OCI-LY3 (cell line): ENCODE data around the gene GAB2.

Experiments
- H2AFZ ChIP-seq: fragments of 200-600, 300-600 bp; shearing (Covaris generic); 2 replicates; pipeline ENCODE4 v1.6.0; 2014; ENCODE audit warnings: antibody characterized with exemption, low read depth, low read length
- H3K27ac ChIP-seq: fragments of 200-600, 300-600 bp; sonication (generic); 2 replicates; pipeline ENCODE4 v1.5.1; 2014; ENCODE audit warnings: mild to moderate bottlenecking, low read length, moderate library complexity, mixed read lengths
- H3K27me3 ChIP-seq: fragments of 200-600, 300-600 bp; sonication (generic); 2 replicates; pipeline ENCODE4 v1.6.1; 2014; ENCODE audit warnings: low read depth, low read length, mixed read lengths
- H3K36me3 ChIP-seq: fragments of 200-600, 300-600 bp; sonication (generic); replicated peaks from 2 replicates; pipeline ENCODE3; 2014; ENCODE audit warnings: low read depth, low read length, mixed read lengths
- H3K4me1 ChIP-seq: fragments of 300-600, 200-600 bp; sonication (generic); 2 replicates; pipeline ENCODE4 v1.6.1; 2014; ENCODE audit warnings: low read length, mixed read lengths
- H3K4me2 ChIP-seq: fragments of 200-600, 300-600 bp; sonication (generic); 2 replicates; pipeline ENCODE4 v1.6.1; 2014; ENCODE audit warnings: low read length, mixed read lengths
- H3K4me3 ChIP-seq: fragments of 300-600, 200-600 bp; sonication (generic); 2 replicates; pipeline ENCODE4 v1.5.1; 2014; ENCODE audit warnings: antibody characterized with exemption, mild to moderate bottlenecking, low read length, moderate library complexity
- H3K79me2 ChIP-seq: fragments of 300-600, 200-600 bp; shearing (Covaris generic); 2 replicates; pipeline ENCODE4 v1.6.1; 2014; ENCODE audit warnings: mild to moderate bottlenecking, low read length, mixed read lengths
- H3K9ac ChIP-seq: fragments of 300-600, 200-600 bp; shearing (Covaris generic); 2 replicates; pipeline ENCODE4 v1.6.0; 2014; ENCODE audit warnings: mild to moderate bottlenecking, low read length, moderate library complexity
- H3K9me3 ChIP-seq: fragments of 200-600, 300-600 bp; shearing (Covaris generic); 2 replicates; pipeline ENCODE4 v1.6.1; 2014; ENCODE audit warnings: low read length, mixed read lengths; ENCODE audit not compliant: insufficient read depth
- H4K20me1 ChIP-seq: fragments of 200-600, 300-600 bp; sonication (generic); 2 replicates; pipeline ENCODE4 v1.6.1; 2016; ENCODE audit warnings: low read length, mixed read lengths; ENCODE audit not compliant: insufficient read depth
- EZH2phosphoT487 ChIP-seq: fragments of 200-600 bp; shearing (Covaris generic); IDR thresholded peaks from 2 replicates; pipeline ENCODE4 v1.6.1; 2018; ENCODE audit warnings: antibody characterized with exemption, mixed run types, low read depth
- TF ChIP-seq, protein P1 (sequence below): fragments of 200-600, 300-600 bp; sonication (generic); IDR thresholded peaks from 2 replicates; pipeline ENCODE4 v1.5.1; 2014; ENCODE audit warnings: antibody characterized with exemption, low read length, low read depth

Gene GAB2

DNA sequence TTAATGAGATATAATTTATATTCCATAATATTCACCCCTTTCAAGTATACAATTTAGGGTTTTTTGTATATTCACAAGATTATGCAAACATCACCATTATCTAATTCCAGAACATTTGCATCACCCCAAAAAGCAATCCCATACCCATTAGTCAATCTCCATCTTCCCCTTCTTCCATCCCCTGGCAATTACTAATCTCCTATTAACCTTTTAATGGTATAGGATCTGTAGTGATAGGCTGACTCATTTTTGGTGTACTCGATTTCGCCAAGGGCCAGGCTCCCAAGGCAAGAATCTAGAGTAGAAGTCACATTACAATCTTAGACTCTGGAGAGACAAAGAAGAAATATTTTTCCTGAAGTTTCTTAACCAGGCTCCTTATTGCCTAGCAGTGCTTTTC, 113.4 kb downstream of the GAB2 start:
- no peak overlapping the region for H3K9ac ChIP-seq
- 0 out of 2 replicates have a peak, but pooled peaks cover 2% of the 10 kb centered on the region for H4K20me1 ChIP-seq
- H3K27ac ChIP-seq: no peak overlapping the region
- H3K36me3 ChIP-seq: no peaks in the 10 kb centered on the region
- H3K9me3 ChIP-seq: no peaks in the 10 kb centered on the region
- no peak overlapping the region for H3K4me3 ChIP-seq
- H3K4me1 ChIP-seq: no peaks in the 10 kb centered on the region
- no peak overlapping the region for H3K4me2 ChIP-seq
- H2AFZ ChIP-seq: no peak overlapping the region
- no peaks in the 10 kb centered on the region for H3K27me3 ChIP-seq
- TF ChIP-seq, protein P1, sequence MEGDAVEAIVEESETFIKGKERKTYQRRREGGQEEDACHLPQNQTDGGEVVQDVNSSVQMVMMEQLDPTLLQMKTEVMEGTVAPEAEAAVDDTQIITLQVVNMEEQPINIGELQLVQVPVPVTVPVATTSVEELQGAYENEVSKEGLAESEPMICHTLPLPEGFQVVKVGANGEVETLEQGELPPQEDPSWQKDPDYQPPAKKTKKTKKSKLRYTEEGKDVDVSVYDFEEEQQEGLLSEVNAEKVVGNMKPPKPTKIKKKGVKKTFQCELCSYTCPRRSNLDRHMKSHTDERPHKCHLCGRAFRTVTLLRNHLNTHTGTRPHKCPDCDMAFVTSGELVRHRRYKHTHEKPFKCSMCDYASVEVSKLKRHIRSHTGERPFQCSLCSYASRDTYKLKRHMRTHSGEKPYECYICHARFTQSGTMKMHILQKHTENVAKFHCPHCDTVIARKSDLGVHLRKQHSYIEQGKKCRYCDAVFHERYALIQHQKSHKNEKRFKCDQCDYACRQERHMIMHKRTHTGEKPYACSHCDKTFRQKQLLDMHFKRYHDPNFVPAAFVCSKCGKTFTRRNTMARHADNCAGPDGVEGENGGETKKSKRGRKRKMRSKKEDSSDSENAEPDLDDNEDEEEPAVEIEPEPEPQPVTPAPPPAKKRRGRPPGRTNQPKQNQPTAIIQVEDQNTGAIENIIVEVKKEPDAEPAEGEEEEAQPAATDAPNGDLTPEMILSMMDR: no peak
- TF ChIP-seq EZH2phosphoT487: no peak
- H3K79me2 ChIP-seq: no peaks in the 10 kb centered on the region

DNA sequence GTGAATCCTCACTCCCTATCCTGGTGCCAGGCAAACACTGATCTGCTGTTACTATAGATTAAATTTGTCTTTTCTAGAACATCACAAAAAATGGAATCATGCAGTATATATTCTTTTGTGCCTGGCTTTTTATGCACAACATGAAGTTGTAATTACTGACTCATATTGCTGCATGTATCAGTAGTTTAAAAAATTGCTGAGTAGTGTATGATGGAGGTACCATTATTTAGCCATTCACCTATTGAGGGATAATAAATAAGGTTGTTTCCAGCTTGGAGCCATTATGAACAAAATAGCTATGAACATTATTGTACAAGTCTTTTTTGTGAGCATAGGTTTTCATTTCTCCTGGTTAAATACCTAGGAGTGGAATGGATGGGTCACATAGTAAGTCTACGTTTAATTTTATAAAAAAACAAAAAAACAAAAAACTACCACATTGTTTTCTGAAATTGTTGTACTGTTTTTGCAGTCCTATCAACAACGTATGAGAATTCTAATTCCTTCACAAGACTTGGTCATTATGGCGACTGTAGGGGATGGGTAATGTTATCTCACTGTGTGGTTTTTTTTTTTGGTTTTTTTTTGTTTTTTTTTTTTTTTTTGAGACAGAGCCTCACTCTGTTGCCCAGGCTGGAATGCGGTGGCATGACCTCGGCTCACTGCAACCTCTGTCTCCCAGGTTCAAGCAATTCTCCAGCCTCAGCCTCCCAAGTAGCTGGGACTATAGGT, 117.3 kb downstream of the GAB2 start:
- H3K36me3 ChIP-seq: no peaks in the 10 kb centered on the region
- no peak overlapping the region for H3K9ac ChIP-seq
- no peak overlapping the region for H3K4me3 ChIP-seq
- no peak overlapping the region for H3K27ac ChIP-seq
- H2AFZ ChIP-seq: no peak overlapping the region
- H3K27me3 ChIP-seq: no peaks in the 10 kb centered on the region
- no peaks in the 10 kb centered on the region for H3K4me1 ChIP-seq
- no peaks in the 10 kb centered on the region for H3K79me2 ChIP-seq
- 0 out of 2 replicates have a peak, but pooled peaks cover 2% of the 10 kb centered on the region for H4K20me1 ChIP-seq
- no peaks in the 10 kb centered on the region for H3K9me3 ChIP-seq
- no peak overlapping the region for H3K4me2 ChIP-seq
- TF ChIP-seq, protein P1: no peak
- TF ChIP-seq EZH2phosphoT487: no peak

DNA sequence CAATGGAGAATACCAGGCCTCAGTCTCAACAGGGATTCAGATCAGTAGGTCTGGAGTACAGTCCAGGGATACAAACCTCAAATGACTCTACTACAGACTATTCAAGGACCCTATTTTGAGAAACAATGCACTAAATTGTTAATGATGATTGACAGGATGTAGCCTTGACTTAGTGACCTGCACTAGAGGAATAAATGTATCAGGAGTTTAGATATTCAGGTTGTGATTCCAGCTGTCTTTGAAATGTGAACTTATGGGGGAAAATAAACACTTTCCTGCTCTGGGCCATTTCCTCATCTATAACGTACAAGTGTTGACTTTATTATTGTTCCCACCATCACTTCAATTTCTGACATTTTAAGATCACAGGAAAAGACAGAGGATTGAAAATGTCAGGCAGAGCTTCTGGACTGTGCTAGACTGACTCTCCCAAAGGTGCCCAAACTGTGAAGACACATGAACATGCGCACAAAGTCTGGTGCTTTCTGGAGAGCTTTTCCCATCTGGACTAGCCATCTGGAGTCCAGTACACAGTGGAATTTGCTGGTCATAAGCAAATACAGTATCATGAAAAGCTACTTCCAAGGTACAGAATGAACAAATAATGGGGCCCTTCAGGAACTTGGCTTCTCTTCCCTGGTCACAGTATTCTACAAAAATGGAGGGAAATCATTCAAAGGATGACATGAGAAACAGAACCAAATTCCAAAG, 118.5 kb downstream of the GAB2 start:
- H3K4me2 ChIP-seq: no peak overlapping the region
- TF ChIP-seq, protein P1: no peak
- no peak for TF ChIP-seq EZH2phosphoT487
- no peak overlapping the region for H3K27ac ChIP-seq
- H3K9ac ChIP-seq: no peak overlapping the region
- no peak overlapping the region for H2AFZ ChIP-seq
- no peak overlapping the region for H3K4me3 ChIP-seq
- H3K4me1 ChIP-seq: no peaks in the 10 kb centered on the region
- H4K20me1 ChIP-seq: no peaks in the 10 kb centered on the region
- H3K79me2 ChIP-seq: no peaks in the 10 kb centered on the region
- H3K9me3 ChIP-seq: no peaks in the 10 kb centered on the region
- no peaks in the 10 kb centered on the region for H3K27me3 ChIP-seq
- no peaks in the 10 kb centered on the region for H3K36me3 ChIP-seq

DNA sequence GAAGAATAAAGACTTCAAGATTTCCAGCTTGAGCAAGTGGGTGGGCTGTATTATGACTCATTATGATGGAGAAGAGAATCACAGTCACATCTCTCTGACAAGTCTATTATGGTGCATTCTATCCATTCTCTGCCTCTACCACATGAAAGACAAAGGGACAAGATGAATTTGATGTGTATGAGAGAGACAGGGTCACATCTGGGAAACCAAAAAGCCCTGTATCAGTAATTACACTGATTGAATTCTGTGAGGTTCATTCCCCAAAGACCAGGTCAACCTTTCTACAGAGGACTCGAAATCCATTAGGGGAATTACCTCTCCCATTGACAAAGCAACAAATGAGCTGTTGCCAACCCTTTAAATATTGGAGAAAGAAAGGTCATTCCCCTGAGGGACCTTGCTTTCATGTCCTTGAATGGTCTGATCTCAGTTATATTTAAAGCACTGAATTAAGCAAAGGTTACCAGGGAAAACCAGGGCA, 119.3 kb downstream of the GAB2 start:
- Histone ChIP-seq H3K4me3 (no peak overlapping the region), H3K27me3 (no peaks in the 10 kb centered on the region), H3K4me2 (no peak overlapping the region), H3K9ac (no peak overlapping the region), H3K27ac (no peak overlapping the region), H4K20me1 (no peaks in the 10 kb centered on the region), H2AFZ (no peak overlapping the region), H3K9me3 (no peaks in the 10 kb centered on the region), H3K4me1 (no peaks in the 10 kb centered on the region), H3K79me2 (no peaks in the 10 kb centered on the region), H3K36me3 (no peaks in the 10 kb centered on the region)
- TF ChIP-seq EZH2phosphoT487: no peak
- TF ChIP-seq, protein P1: no peak
